Measurements from ENCODE around the gene TUBB3. TPM values are rescaled to one million over a fixed set of nuclear protein-coding genes. Genes with fewer than 3 reads are reported as not detected.
A peak's percentile ranks its signal among the peaks of the same experiment; 100 is the strongest.

TUBB3 gene
- total and polyA plus RNA-seq, 9 of the 15 experiments (the other 6 are each of a cell fraction or from before 2014, with no cell fraction given): 0.18 to 12.5 (median 5.0) TPM

GRCh38 chr16:89972244-89973234 lies 49.4 kb downstream of the TUBB3 start (continued):
- TF ChIP-seq E2F5 (CRISPR knock-in tag; IDR thresholded peaks at IDR 0.05) (0 out of 2 replicates have a peak, but pooled peaks have one; percentile 41), HIVEP1 (CRISPR knock-in tag; IDR thresholded peaks at IDR 0.05) (no peak), ZSCAN32 (CRISPR knock-in tag; IDR thresholded peaks at IDR 0.05) (no peak), CREBBP (IDR thresholded peaks at IDR 0.05; ENCODE audit: low read depth, low read length) (no peak), KLF16 (IDR thresholded peaks at IDR 0.05) (no peak), E2F8 (IDR thresholded peaks at IDR 0.05; ENCODE audit: low read depth, partially characterized antibody) (peak; percentile 62), L3MBTL2 (IDR thresholded peaks at IDR 0.05) (peak; percentile 54), MECOM (CRISPR knock-in tag; IDR thresholded peaks at IDR 0.05) (no peak), JUNB (CRISPR knock-in tag; conservative IDR thresholded peaks at IDR 0.05) (no peak), TCF3 (CRISPR knock-in tag; IDR thresholded peaks at IDR 0.05) (peak; percentile 40), ZNF124 (CRISPR knock-in tag; IDR thresholded peaks at IDR 0.05) (no peak), ZNF766 (CRISPR knock-in tag; conservative IDR thresholded peaks at IDR 0.05) (peak; percentile 79; the same call in 1 of the 2 replicates), ZNF445 (CRISPR knock-in tag; IDR thresholded peaks at IDR 0.05; ENCODE audit: low read depth) (no peak), TEAD4 (IDR thresholded peaks at IDR 0.05; ENCODE audit: low read length) (no peak), TEAD4 (CRISPR knock-in tag; IDR thresholded peaks at IDR 0.05; ENCODE audit: borderline replicate concordance) (no peak), POLR2AphosphoS2 (IDR thresholded peaks at IDR 0.05; ENCODE audit: low read length) (no peak), SIX5 (IDR thresholded peaks at IDR 0.05; ENCODE audit: borderline replicate concordance in 1 of 2, insufficient read depth in 1 of 2, low read depth in 1 of 2, low read length in 2 of 2) (peak; percentile 13 to 19; a peak in 1 of 4 replicates)
- TF ChIP-seq, protein P1, sequence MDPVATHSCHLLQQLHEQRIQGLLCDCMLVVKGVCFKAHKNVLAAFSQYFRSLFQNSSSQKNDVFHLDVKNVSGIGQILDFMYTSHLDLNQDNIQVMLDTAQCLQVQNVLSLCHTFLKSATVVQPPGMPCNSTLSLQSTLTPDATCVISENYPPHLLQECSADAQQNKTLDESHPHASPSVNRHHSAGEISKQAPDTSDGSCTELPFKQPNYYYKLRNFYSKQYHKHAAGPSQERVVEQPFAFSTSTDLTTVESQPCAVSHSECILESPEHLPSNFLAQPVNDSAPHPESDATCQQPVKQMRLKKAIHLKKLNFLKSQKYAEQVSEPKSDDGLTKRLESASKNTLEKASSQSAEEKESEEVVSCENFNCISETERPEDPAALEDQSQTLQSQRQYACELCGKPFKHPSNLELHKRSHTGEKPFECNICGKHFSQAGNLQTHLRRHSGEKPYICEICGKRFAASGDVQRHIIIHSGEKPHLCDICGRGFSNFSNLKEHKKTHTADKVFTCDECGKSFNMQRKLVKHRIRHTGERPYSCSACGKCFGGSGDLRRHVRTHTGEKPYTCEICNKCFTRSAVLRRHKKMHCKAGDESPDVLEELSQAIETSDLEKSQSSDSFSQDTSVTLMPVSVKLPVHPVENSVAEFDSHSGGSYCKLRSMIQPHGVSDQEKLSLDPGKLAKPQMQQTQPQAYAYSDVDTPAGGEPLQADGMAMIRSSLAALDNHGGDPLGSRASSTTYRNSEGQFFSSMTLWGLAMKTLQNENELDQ (CRISPR knock-in tag; IDR thresholded peaks at IDR 0.05; ENCODE audit: borderline replicate concordance): 0 out of 2 replicates have a peak, but pooled peaks have one; percentile 12
- TF ChIP-seq, protein P2, sequence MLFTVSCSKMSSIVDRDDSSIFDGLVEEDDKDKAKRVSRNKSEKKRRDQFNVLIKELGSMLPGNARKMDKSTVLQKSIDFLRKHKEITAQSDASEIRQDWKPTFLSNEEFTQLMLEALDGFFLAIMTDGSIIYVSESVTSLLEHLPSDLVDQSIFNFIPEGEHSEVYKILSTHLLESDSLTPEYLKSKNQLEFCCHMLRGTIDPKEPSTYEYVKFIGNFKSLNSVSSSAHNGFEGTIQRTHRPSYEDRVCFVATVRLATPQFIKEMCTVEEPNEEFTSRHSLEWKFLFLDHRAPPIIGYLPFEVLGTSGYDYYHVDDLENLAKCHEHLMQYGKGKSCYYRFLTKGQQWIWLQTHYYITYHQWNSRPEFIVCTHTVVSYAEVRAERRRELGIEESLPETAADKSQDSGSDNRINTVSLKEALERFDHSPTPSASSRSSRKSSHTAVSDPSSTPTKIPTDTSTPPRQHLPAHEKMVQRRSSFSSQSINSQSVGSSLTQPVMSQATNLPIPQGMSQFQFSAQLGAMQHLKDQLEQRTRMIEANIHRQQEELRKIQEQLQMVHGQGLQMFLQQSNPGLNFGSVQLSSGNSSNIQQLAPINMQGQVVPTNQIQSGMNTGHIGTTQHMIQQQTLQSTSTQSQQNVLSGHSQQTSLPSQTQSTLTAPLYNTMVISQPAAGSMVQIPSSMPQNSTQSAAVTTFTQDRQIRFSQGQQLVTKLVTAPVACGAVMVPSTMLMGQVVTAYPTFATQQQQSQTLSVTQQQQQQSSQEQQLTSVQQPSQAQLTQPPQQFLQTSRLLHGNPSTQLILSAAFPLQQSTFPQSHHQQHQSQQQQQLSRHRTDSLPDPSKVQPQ (CRISPR knock-in tag; IDR thresholded peaks at IDR 0.05; ENCODE audit: borderline replicate concordance): no peak

Measured in K562 (cell line).